NCI-H2171 treated with DMSO at 0.1 percent for 48 hours (cell line): ENCODE measurements around the gene ARHGAP15.
"Not testable (repeated sequence)": the region's sequence is repeated elsewhere in the genome, so short reads cannot be mapped to it uniquely, and the experiment has no call there.

ENCODE experiments used
- DNase-seq: peaks from one replicate; lab custom pipeline; 2025; lab: John Stamatoyannopoulos, UW

Gene ARHGAP15

GRCh38 chr2:143529118-143529720 is 400.0 kb downstream of the ARHGAP15 start:
- no peak for DNase-seq

- DNase-seq: no peak
Measured at GRCh38 chr2:143530758-143531157, 401.5 kb downstream of the ARHGAP15 start.

- no peak for DNase-seq
Measured at GRCh38 chr2:143532061-143532460, 402.8 kb downstream of the ARHGAP15 start.

- DNase-seq: peak; percentile 33
Measured at GRCh38 chr2:143533846-143534245, 404.6 kb downstream of the ARHGAP15 start.

GRCh38 chr2:143535802-143536201 is 406.6 kb downstream of the ARHGAP15 start:
- DNase-seq: no peak

- not testable (repeated sequence) for DNase-seq
Measured at GRCh38 chr2:143541899-143542298, 412.7 kb downstream of the ARHGAP15 start.

GRCh38 chr2:143545059-143545948 is 416.1 kb downstream of the ARHGAP15 start:
- DNase-seq: no peak

- peak; percentile 12 for DNase-seq
Measured at GRCh38 chr2:143545949-143546255, 416.7 kb downstream of the ARHGAP15 start.

GRCh38 chr2:143548032-143548431 is 418.8 kb downstream of the ARHGAP15 start:
- no peak for DNase-seq

GRCh38 chr2:143550500-143550899 is 421.3 kb downstream of the ARHGAP15 start:
- DNase-seq: no peak

- DNase-seq: no peak
Measured at GRCh38 chr2:143551971-143552650, 422.9 kb downstream of the ARHGAP15 start.

- no peak for DNase-seq
Measured at GRCh38 chr2:143553261-143553660, 424.0 kb downstream of the ARHGAP15 start.

- no peak for DNase-seq
Measured at GRCh38 chr2:143558665-143559064, 429.4 kb downstream of the ARHGAP15 start.

- DNase-seq: no peak
Measured at GRCh38 chr2:143559147-143559546, 429.9 kb downstream of the ARHGAP15 start.

GRCh38 chr2:143560724-143561123 is 431.5 kb downstream of the ARHGAP15 start:
- no peak for DNase-seq

- no peak for DNase-seq
Measured at GRCh38 chr2:143564419-143564818, 435.2 kb downstream of the ARHGAP15 start.

- DNase-seq: no peak
Measured at GRCh38 chr2:143571747-143572146, 442.5 kb downstream of the ARHGAP15 start.

- no peak for DNase-seq
Measured at GRCh38 chr2:143572421-143572820, 443.2 kb downstream of the ARHGAP15 start.

- no peak for DNase-seq
Measured at GRCh38 chr2:143574069-143574468, 444.9 kb downstream of the ARHGAP15 start.

GRCh38 chr2:143575340-143575739 is 446.1 kb downstream of the ARHGAP15 start:
- no peak for DNase-seq

- DNase-seq: no peak
Measured at GRCh38 chr2:143577489-143577888, 448.3 kb downstream of the ARHGAP15 start.

- no peak for DNase-seq
Measured at GRCh38 chr2:143579456-143579855, 450.2 kb downstream of the ARHGAP15 start.

GRCh38 chr2:143581134-143581533 is 451.9 kb downstream of the ARHGAP15 start:
- DNase-seq: peak; percentile 12
